Uterus (tissue), 4 donors: ENCODE results near the gene ALDH1L1. TPM values are rescaled to one million over a fixed set of nuclear protein-coding genes. Genes with fewer than 3 reads are reported as not detected.

Experiments
- DNase-seq, 2 donors: peaks; one replicate each; pipeline ENCODE4 v3.0.0-alpha.2; 2019 to 2020
- H3K27ac ChIP-seq, 2 donors: fragments of 200-600 bp; sonication (generic); 1 replicate in 1 of 2; 2 replicates in 1 of 2; pipeline ENCODE4 v1.5.1; 2016 to 2018
- H3K27me3 ChIP-seq, 2 donors: fragments of 200-600 bp; sonication (generic); one replicate each; pipeline ENCODE4 v1.5.1; 2018 to 2019; ENCODE audit warnings: control low read depth in 1 of 2
- H3K36me3 ChIP-seq, 2 donors: fragments of 200-600 bp; sonication (generic); one replicate each; pipeline ENCODE4 v1.5.1; 2019; ENCODE audit warnings: control low read depth in 1 of 2
- H3K4me1 ChIP-seq, 2 donors: fragments of 200-600 bp; sonication (generic); one replicate each; pipeline ENCODE4 v1.5.1; 2018 to 2019; ENCODE audit warnings: control low read depth in 1 of 2
- H3K4me3 ChIP-seq, 2 donors: fragments of 200-600 bp; sonication (generic); 1 replicate in 1 of 2; 2 replicates in 1 of 2; pipeline ENCODE4 v1.5.1; 2018 to 2019; ENCODE audit warnings: mild to moderate bottlenecking in 1 of 2
- H3K9me3 ChIP-seq, 2 donors: fragments of 200-600 bp; sonication (generic); one replicate each; pipeline ENCODE4 v1.5.1; 2019; ENCODE audit warnings: control low read depth in 1 of 2
- CTCF ChIP-seq, 4 experiments: fragments of 200-600 bp in 2 of 4; fragments of 450-650 bp in 2 of 4; sonication (generic) in 2 of 4; IDR thresholded peaks; one replicate each; pipeline ENCODE4 v1.5.1; 2016 to 2019; ENCODE audit warnings: antibody characterized with exemption in 4 of 4, mild to moderate bottlenecking in 2 of 4, moderate library complexity in 1 of 4
- POLR2A ChIP-seq, 2 donors: fragments of 450-650 bp; IDR thresholded peaks; one replicate each; pipeline ENCODE4 v1.6.1; 2016; ENCODE audit warnings: antibody characterized with exemption in 2 of 2, mild to moderate bottlenecking in 1 of 2, moderate library complexity in 1 of 2
- intact Hi-C: fragments of 100-400 bp; cut with DNase I; formaldehyde crosslinking; loops from one replicate; pipeline ENCODE4 v1.15.1; 2023; ENCODE audit warnings: low total_unique reads
- total RNA-seq, 4 donors: library from RNA; depleted of rRNA in 3 of 4; stranded (reverse); fragments of >200 nt in 3 of 4; gene quantifications; one replicate each; pipeline versions ENCODE4 v1.1.0 to v1.2.4, GENCODE V29; 2014 to 2023
- donor health status: DM: yes; HTN: yes; CAD: no.

ALDH1L1 gene
- total RNA-seq, 4 donors from 2014 or later, result 2.1 to 27.3 (median 8.4) TPM

- intact Hi-C loops, result no loop called here
- no peak for TF ChIP-seq CTCF (IDR thresholded peaks at IDR 0.05)
- TF ChIP-seq POLR2A (IDR thresholded peaks at IDR 0.05), result no peak
- peak overlapping the region; percentile 69 to 82 for H3K4me3 ChIP-seq
- H3K27ac ChIP-seq, result peak overlapping the region; percentile 92 to 93
- no peaks in the 10 kb centered on the region for H3K9me3 ChIP-seq
- no peaks in the 10 kb centered on the region for H3K27me3 ChIP-seq
- no peaks in the 10 kb centered on the region for H3K36me3 ChIP-seq
- no peak for DNase-seq
- H3K4me1 ChIP-seq, result peaks cover 0 to 5% of the 10 kb centered on the region in 2 donors
Measured at GRCh38 chr3:126083138-126083445, 97.3 kb downstream of the ALDH1L1 start.

GRCh38 chr3:126082362-126083137, 97.8 kb downstream of the ALDH1L1 start:
- Histone ChIP-seq H3K4me3 (peak overlapping the region in 1 of 2 donors; percentile 69), H3K27ac (peak overlapping the region; percentile 92 to 93), H3K4me1 (peaks cover 0 to 5% of the 10 kb centered on the region in 2 donors), H3K36me3 (no peaks in the 10 kb centered on the region), H3K9me3 (no peaks in the 10 kb centered on the region), H3K27me3 (no peaks in the 10 kb centered on the region)
- TF ChIP-seq CTCF (IDR thresholded peaks at IDR 0.05) (no peak), POLR2A (IDR thresholded peaks at IDR 0.05) (no peak)
- intact Hi-C loops, result no loop called here
- no peak for DNase-seq

- intact Hi-C loops, result no loop called here
- H3K36me3 ChIP-seq, result no peaks in the 10 kb centered on the region
- TF ChIP-seq POLR2A (IDR thresholded peaks at IDR 0.05), result no peak
- TF ChIP-seq CTCF (IDR thresholded peaks at IDR 0.05), result no peak
- no peak overlapping the region for H3K4me3 ChIP-seq
- H3K27me3 ChIP-seq, result no peaks in the 10 kb centered on the region
- DNase-seq, result peak in 1 of 2 donors; percentile 25
- peaks cover 0 to 5% of the 10 kb centered on the region in 2 donors for H3K4me1 ChIP-seq
- no peaks in the 10 kb centered on the region for H3K9me3 ChIP-seq
- peak overlapping the region in 1 of 2 donors; percentile 92 for H3K27ac ChIP-seq
Measured at GRCh38 chr3:126081618-126082361, 98.6 kb downstream of the ALDH1L1 start.

GRCh38 chr3:126080970-126081369, 99.4 kb downstream of the ALDH1L1 start:
- no peaks in the 10 kb centered on the region for H3K27me3 ChIP-seq
- DNase-seq, result no peak
- no peak overlapping the region for H3K4me3 ChIP-seq
- no peak overlapping the region for H3K27ac ChIP-seq
- H3K4me1 ChIP-seq, result peaks cover 0 to 5% of the 10 kb centered on the region in 2 donors
- H3K9me3 ChIP-seq, result no peaks in the 10 kb centered on the region
- intact Hi-C loops, result no loop called here
- no peaks in the 10 kb centered on the region for H3K36me3 ChIP-seq
- TF ChIP-seq CTCF (IDR thresholded peaks at IDR 0.05), result no peak
- no peak for TF ChIP-seq POLR2A (IDR thresholded peaks at IDR 0.05)

- intact Hi-C loops, result no loop called here
- H3K4me3 ChIP-seq, result no peak overlapping the region
- H3K36me3 ChIP-seq, result no peaks in the 10 kb centered on the region
- TF ChIP-seq CTCF (IDR thresholded peaks at IDR 0.05) (no peak), POLR2A (IDR thresholded peaks at IDR 0.05) (no peak)
- H3K9me3 ChIP-seq, result no peaks in the 10 kb centered on the region
- H3K4me1 ChIP-seq, result no peaks in the 10 kb centered on the region
- no peak overlapping the region for H3K27ac ChIP-seq
- no peak for DNase-seq
- no peaks in the 10 kb centered on the region for H3K27me3 ChIP-seq
Measured at GRCh38 chr3:126078866-126079265, 101.5 kb downstream of the ALDH1L1 start.
